ENCODE measurements around the gene TMEM245.

Gene TMEM245

GRCh38 chr9:109119439-109120203 is at the start of gene TMEM245:
Gene TMEM245, minus strand, starts transcription at chr9:109119947. Its CDS starts 34 bp downstream, at chr9:109119913.
- peak; percentile 88 to 93 (median 91) for DNase-seq (ENCODE audit: low read depth in 3 of 3)

GRCh38 chr9:109168170-109168569 is 48.4 kb upstream of the TMEM245 start:
- DNase-seq (ENCODE audit: low read depth in 3 of 3) = no peak

GRCh38 chr9:109167716-109168115 is 48.0 kb upstream of the TMEM245 start:
- no peak for DNase-seq (ENCODE audit: low read depth in 3 of 3)

- DNase-seq (ENCODE audit: low read depth in 3 of 3) = no peak
Measured at GRCh38 chr9:109166771-109167601, 47.2 kb upstream of the TMEM245 start, which contains the start of gene FRRS1L. Gene FRRS1L, minus strand, starts transcription at chr9:109167249. Its CDS starts 111 bp downstream, at chr9:109167138.

GRCh38 chr9:109166171-109166770 is 46.5 kb upstream of the TMEM245 start:
- no peak for DNase-seq (ENCODE audit: low read depth in 3 of 3)

- DNase-seq (ENCODE audit: low read depth in 3 of 3) = no peak
Measured at GRCh38 chr9:109164042-109164441, 44.3 kb upstream of the TMEM245 start.

- no peak for DNase-seq (ENCODE audit: low read depth in 3 of 3)
Measured at GRCh38 chr9:109163194-109163593, 43.4 kb upstream of the TMEM245 start.

GRCh38 chr9:109162677-109163076 is 42.9 kb upstream of the TMEM245 start:
- no peak for DNase-seq (ENCODE audit: low read depth in 3 of 3)

GRCh38 chr9:109161471-109161870 is 41.7 kb upstream of the TMEM245 start:
- DNase-seq (ENCODE audit: low read depth in 3 of 3) = no peak

- DNase-seq (ENCODE audit: low read depth in 3 of 3) = no peak
Measured at GRCh38 chr9:109159583-109159982, 39.8 kb upstream of the TMEM245 start.

- DNase-seq (ENCODE audit: low read depth in 3 of 3) = no peak
Measured at GRCh38 chr9:109158651-109159050, 38.9 kb upstream of the TMEM245 start.

GRCh38 chr9:109156708-109157107 is 37.0 kb upstream of the TMEM245 start:
- DNase-seq (ENCODE audit: low read depth in 3 of 3) = no peak

- DNase-seq (ENCODE audit: low read depth in 3 of 3) = no peak
Measured at GRCh38 chr9:109150925-109151545, 31.3 kb upstream of the TMEM245 start.

GRCh38 chr9:109149722-109150121 is 30.0 kb upstream of the TMEM245 start:
- no peak for DNase-seq (ENCODE audit: low read depth in 3 of 3)

- no peak for DNase-seq (ENCODE audit: low read depth in 3 of 3)
Measured at GRCh38 chr9:109149089-109149488, 29.3 kb upstream of the TMEM245 start.

- DNase-seq (ENCODE audit: low read depth in 3 of 3) = no peak
Measured at GRCh38 chr9:109145051-109145450, 25.3 kb upstream of the TMEM245 start.

- no peak for DNase-seq (ENCODE audit: low read depth in 3 of 3)
Measured at GRCh38 chr9:109143881-109144562, 24.3 kb upstream of the TMEM245 start.

- DNase-seq (ENCODE audit: low read depth in 3 of 3) = no peak
Measured at GRCh38 chr9:109141375-109141774, 21.6 kb upstream of the TMEM245 start.

GRCh38 chr9:109139851-109140250 is 20.1 kb upstream of the TMEM245 start:
- no peak for DNase-seq (ENCODE audit: low read depth in 3 of 3)

GRCh38 chr9:109138421-109138820 is 18.7 kb upstream of the TMEM245 start:
- no peak for DNase-seq (ENCODE audit: low read depth in 3 of 3)

- DNase-seq (ENCODE audit: low read depth in 3 of 3) = no peak
Measured at GRCh38 chr9:109134167-109134578, 14.4 kb upstream of the TMEM245 start.
